ENCODE measurements around the gene LRRC10B. TPM values are rescaled to one million over a fixed set of nuclear protein-coding genes. Genes with fewer than 3 reads are reported as not detected.
A peak's percentile ranks its signal among the peaks of the same experiment; 100 is the strongest.
"Not testable (repeated sequence)": the region's sequence is repeated elsewhere in the genome, so short reads cannot be mapped to it uniquely, and the experiment has no call there.

The LRRC10B gene
- total and polyA plus RNA-seq, 7 experiments from 2014 or later: not detected

DNA sequence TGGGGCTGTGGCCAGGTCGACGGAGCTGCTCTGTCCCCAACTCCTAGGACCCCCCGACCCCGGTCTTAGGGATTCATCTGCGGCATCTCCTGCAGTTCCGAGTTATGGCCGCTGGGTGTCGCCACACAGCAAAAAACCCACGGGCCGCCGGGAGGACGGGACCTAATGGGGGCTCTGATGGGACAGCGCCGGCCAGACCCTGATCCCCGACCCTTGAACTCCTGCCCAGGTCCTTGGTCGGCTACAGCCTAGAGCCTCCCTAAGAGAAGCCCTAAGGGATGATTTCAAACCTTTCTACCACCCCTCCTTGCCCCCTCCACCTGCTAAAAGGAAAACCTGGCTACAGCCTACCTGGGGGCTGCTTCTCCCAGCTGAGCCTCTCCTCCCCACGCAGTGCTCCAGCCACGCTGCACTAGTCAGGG lies 30.8 kb upstream of the LRRC10B start:
- CTCF ChIA-PET: interaction anchor here (1.0 to 6.5 kb wide), 5 partner anchors 20 to 162 kb away, joined by 4 to 37 read pairs (median 7); no protein-coding TSS in a partner anchor
- peaks cover 3 to 17% (median 8%) of the 10 kb centered on the region in 7 donors for H3K4me1 Mint-ChIP-seq
- peaks cover 0 to 4% (median 0%) of the 10 kb centered on the region in 5 donors for H3K27me3 Mint-ChIP-seq
- Histone ChIP-seq H3K4me3 (ENCODE audit: low read length) (no peak overlapping the region), H3K36me3 (ENCODE audit: control insufficient read depth in 2 of 3, insufficient read depth in 3 of 3, low read length in 3 of 3) (peaks cover 0 to 10% (median 0%) of the 10 kb centered on the region in 3 experiments), H3K9me3 (ENCODE audit: control insufficient read depth in 2 of 3, low read length in 3 of 3) (no peaks in the 10 kb centered on the region), H3K27me3 (ENCODE audit: control insufficient read depth in 2 of 2, insufficient read depth in 2 of 2, low read length in 2 of 2) (no peaks in the 10 kb centered on the region), H3K27ac (ENCODE audit: low read depth, low read length) (no peak overlapping the region), H3K4me1 (ENCODE audit: control insufficient read depth in 2 of 2, insufficient read depth in 2 of 2, low read length in 2 of 2) (peaks cover 5 to 6% of the 10 kb centered on the region in 2 donors)
- no peak overlapping the region for H3K27ac Mint-ChIP-seq
- intact Hi-C loops (cut with micrococcal nuclease): loop anchor here (1.0 kb wide), 3 partner anchors 39 to 161 kb away; no protein-coding TSS in a partner anchor
- peaks cover 0 to 14% (median 6%) of the 10 kb centered on the region in 5 donors for H3K36me3 Mint-ChIP-seq
- POLR2A ChIA-PET: no interaction called here
- ATAC-seq: peak; percentile 60
- peak in 8 of 9 donors; percentile 16 to 66 (median 44) for DNase-seq
- H3K4me3 Mint-ChIP-seq: peak overlapping the region in 1 of 10 donors; percentile 1
- H3K9me3 Mint-ChIP-seq: no peaks in the 10 kb centered on the region

DNA sequence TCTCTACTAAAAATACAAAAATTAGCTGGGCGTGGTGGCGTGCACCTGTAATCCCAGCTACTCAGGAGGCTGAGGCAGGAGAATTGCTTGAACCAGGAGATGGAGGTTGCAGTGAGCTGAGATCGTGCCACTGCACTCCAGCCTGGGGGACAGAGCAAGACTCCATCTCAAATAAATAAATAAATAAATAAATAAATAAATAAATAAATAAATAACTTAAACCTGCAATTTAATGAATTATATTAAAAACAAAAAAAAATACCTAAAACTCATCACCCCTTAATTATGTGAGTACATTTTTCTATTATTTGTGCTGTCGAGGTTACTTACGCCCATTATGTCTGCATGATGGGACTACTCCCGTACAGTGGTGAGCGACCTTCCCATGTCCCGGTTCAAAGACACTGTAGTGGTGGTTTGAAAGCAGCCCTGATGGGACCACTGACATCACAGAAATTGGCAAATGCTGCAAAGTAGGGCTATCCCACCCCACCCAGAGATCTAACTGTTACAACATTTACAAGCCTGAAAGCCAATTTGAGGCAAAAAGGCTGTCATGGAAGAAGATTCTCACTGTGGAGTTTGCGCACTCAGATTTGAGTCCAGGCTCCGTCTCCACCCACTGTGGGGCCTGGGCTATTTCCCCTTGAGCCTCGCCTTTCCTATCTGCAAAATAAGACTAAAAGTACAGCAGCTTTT lies 29.0 kb upstream of the LRRC10B start:
- H3K4me3 Mint-ChIP-seq; POLR2A ChIA-PET; H3K9me3 ChIP-seq (ENCODE audit: control insufficient read depth in 2 of 3, low read length in 3 of 3); H3K4me1 ChIP-seq (ENCODE audit: control insufficient read depth in 2 of 2, insufficient read depth in 2 of 2, low read length in 2 of 2); H3K9me3 Mint-ChIP-seq; H3K36me3 ChIP-seq (ENCODE audit: control insufficient read depth in 2 of 3, insufficient read depth in 3 of 3, low read length in 3 of 3); H3K27me3 ChIP-seq (ENCODE audit: control insufficient read depth in 2 of 2, insufficient read depth in 2 of 2, low read length in 2 of 2); H3K27ac Mint-ChIP-seq; ATAC-seq; DNase-seq; H3K4me3 ChIP-seq (ENCODE audit: low read length); intact Hi-C loops (cut with micrococcal nuclease); H3K27ac ChIP-seq (ENCODE audit: low read depth, low read length); H3K36me3 Mint-ChIP-seq: not testable (repeated sequence)
- CTCF ChIA-PET: interaction anchor here (6.5 kb wide), 1 partner anchor 38 kb away, joined by 37 read pairs; no protein-coding TSS in a partner anchor
- Mint-ChIP-seq H3K27me3 (peaks cover 0 to 12% (median 0%) of the 10 kb centered on the region in 5 donors), H3K4me1 (peaks cover 3 to 17% (median 8%) of the 10 kb centered on the region in 7 donors)

DNA sequence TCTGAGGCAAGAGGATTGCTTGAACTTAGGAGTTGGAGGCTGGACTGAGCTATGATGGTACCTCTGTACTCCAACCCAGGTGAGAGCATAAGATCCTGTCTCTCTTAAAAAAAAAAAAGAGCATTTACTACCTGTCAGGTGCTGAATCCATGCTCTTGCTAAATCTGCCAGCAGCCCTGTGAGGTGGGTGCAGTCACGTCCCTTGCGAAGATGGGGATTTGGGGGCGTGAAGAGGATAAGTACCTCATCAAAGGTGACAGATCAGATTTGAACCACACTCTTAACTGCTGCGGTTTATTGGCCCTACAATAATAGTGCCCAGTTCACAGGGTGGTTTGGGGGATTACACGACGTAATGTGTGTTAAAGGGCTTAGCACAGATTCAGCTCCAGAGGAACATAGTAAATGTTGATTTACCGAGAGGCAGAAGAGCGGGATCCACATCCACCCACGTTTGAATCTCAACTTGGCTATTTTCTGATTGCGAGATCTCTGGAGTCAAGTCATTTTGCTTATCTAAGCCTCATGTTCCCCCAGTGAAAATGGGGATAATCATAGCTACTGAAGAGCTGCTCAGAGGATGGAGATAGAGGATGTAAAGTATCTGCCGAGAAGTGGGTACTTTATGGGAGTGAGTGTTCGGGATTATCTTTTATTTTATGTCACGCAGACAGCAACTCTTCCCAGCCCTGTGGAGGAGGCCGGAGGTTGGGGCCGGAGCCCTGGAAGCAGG lies 28.1 kb upstream of the LRRC10B start:
- H3K4me1 ChIP-seq (ENCODE audit: control insufficient read depth in 2 of 2, insufficient read depth in 2 of 2, low read length in 2 of 2): peaks cover 5 to 6% of the 10 kb centered on the region in 2 donors
- no peaks in the 10 kb centered on the region for H3K9me3 ChIP-seq (ENCODE audit: control insufficient read depth in 2 of 3, low read length in 3 of 3)
- Mint-ChIP-seq H3K36me3 (peaks cover 0 to 6% (median 0%) of the 10 kb centered on the region in 5 donors), H3K9me3 (no peaks in the 10 kb centered on the region), H3K27ac (no peak overlapping the region), H3K4me3 (no peak overlapping the region), H3K27me3 (peaks cover 0 to 12% (median 0%) of the 10 kb centered on the region in 5 donors), H3K4me1 (peaks cover 3 to 17% (median 8%) of the 10 kb centered on the region in 7 donors)
- no peak overlapping the region for H3K4me3 ChIP-seq (ENCODE audit: low read length)
- no peak overlapping the region for H3K27ac ChIP-seq (ENCODE audit: low read depth, low read length)
- intact Hi-C loops (cut with micrococcal nuclease): no loop called here
- ATAC-seq: no peak
- H3K36me3 ChIP-seq (ENCODE audit: control insufficient read depth in 2 of 3, insufficient read depth in 3 of 3, low read length in 3 of 3): no peaks in the 10 kb centered on the region
- POLR2A ChIA-PET: no interaction called here
- no peak for DNase-seq
- H3K27me3 ChIP-seq (ENCODE audit: control insufficient read depth in 2 of 2, insufficient read depth in 2 of 2, low read length in 2 of 2): no peaks in the 10 kb centered on the region
- CTCF ChIA-PET: interaction anchor here (6.5 kb wide), 1 partner anchor 37 kb away, joined by 37 read pairs; no protein-coding TSS in a partner anchor

DNA sequence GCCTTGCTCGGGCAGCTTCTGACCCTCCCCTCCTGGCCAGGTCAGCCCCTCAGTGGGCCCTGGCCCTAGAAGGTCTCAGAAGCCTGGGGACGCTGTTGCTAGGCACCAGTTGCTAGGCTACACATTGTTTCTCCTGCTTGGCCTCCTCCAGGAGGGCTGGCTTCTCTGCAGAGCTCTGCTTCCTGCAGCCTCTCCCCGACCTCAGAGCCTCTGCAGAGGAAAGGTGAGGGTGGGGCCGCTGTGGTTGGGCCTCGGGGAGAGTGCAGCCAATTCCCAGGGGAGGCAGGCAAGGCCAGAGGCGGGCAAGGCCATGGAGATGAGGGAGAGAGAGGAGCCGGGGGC lies 27.6 kb upstream of the LRRC10B start:
- no peak overlapping the region for H3K4me3 ChIP-seq (ENCODE audit: low read length)
- DNase-seq (no peak), ATAC-seq (no peak)
- no peaks in the 10 kb centered on the region for H3K27me3 ChIP-seq (ENCODE audit: control insufficient read depth in 2 of 2, insufficient read depth in 2 of 2, low read length in 2 of 2)
- peaks cover 5 to 6% of the 10 kb centered on the region in 2 donors for H3K4me1 ChIP-seq (ENCODE audit: control insufficient read depth in 2 of 2, insufficient read depth in 2 of 2, low read length in 2 of 2)
- no peaks in the 10 kb centered on the region for H3K9me3 ChIP-seq (ENCODE audit: control insufficient read depth in 2 of 3, low read length in 3 of 3)
- no peak overlapping the region for H3K27ac Mint-ChIP-seq
- peaks cover 0 to 6% (median 0%) of the 10 kb centered on the region in 5 donors for H3K36me3 Mint-ChIP-seq
- intact Hi-C loops (cut with micrococcal nuclease): no loop called here
- H3K4me3 Mint-ChIP-seq: no peak overlapping the region
- H3K9me3 Mint-ChIP-seq: no peaks in the 10 kb centered on the region
- POLR2A ChIA-PET: no interaction called here
- H3K27me3 Mint-ChIP-seq: peaks cover 0 to 12% (median 0%) of the 10 kb centered on the region in 5 donors
- H3K4me1 Mint-ChIP-seq: peaks cover 3 to 17% (median 8%) of the 10 kb centered on the region in 7 donors
- CTCF ChIA-PET: interaction anchor here (6.5 kb wide), 1 partner anchor 36 kb away, joined by 37 read pairs; no protein-coding TSS in a partner anchor
- no peaks in the 10 kb centered on the region for H3K36me3 ChIP-seq (ENCODE audit: control insufficient read depth in 2 of 3, insufficient read depth in 3 of 3, low read length in 3 of 3)
- no peak overlapping the region for H3K27ac ChIP-seq (ENCODE audit: low read depth, low read length)

DNA sequence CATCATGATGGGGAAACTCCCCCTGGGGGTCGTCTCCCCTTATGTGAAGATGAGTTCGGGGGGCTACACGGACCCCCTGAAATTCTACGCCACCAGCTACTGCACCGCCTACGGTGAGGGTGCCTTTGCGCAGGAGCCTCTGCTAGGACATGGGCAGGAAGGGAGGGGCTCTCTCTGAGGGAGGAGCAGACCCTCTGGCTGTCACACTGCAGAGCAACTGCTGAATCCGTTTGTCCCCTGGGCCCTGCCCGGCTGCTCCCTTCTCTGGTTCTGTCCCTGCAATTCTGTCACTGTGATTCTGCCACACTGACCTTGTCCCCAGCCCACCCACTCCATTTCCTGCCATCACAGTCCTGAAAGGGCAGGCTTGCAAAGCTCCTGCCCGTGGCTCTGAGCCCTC lies 26.7 kb upstream of the LRRC10B start:
- Mint-ChIP-seq H3K36me3 (peaks cover 0 to 12% (median 0%) of the 10 kb centered on the region in 5 donors), H3K4me1 (peaks cover 3 to 17% (median 8%) of the 10 kb centered on the region in 7 donors), H3K4me3 (no peak overlapping the region), H3K27ac (no peak overlapping the region), H3K27me3 (peaks cover 0 to 12% (median 0%) of the 10 kb centered on the region in 5 donors), H3K9me3 (no peaks in the 10 kb centered on the region)
- H3K36me3 ChIP-seq (ENCODE audit: control insufficient read depth in 2 of 3, insufficient read depth in 3 of 3, low read length in 3 of 3): no peaks in the 10 kb centered on the region
- no peaks in the 10 kb centered on the region for H3K27me3 ChIP-seq (ENCODE audit: control insufficient read depth in 2 of 2, insufficient read depth in 2 of 2, low read length in 2 of 2)
- ATAC-seq (no peak), DNase-seq (no peak)
- POLR2A ChIA-PET: no interaction called here
- H3K4me3 ChIP-seq (ENCODE audit: low read length): no peak overlapping the region
- CTCF ChIA-PET: no interaction called here
- no peaks in the 10 kb centered on the region for H3K9me3 ChIP-seq (ENCODE audit: control insufficient read depth in 2 of 3, low read length in 3 of 3)
- no peak overlapping the region for H3K27ac ChIP-seq (ENCODE audit: low read depth, low read length)
- H3K4me1 ChIP-seq (ENCODE audit: control insufficient read depth in 2 of 2, insufficient read depth in 2 of 2, low read length in 2 of 2): peaks cover 5 to 6% of the 10 kb centered on the region in 2 donors
- intact Hi-C loops (cut with micrococcal nuclease): no loop called here

DNA sequence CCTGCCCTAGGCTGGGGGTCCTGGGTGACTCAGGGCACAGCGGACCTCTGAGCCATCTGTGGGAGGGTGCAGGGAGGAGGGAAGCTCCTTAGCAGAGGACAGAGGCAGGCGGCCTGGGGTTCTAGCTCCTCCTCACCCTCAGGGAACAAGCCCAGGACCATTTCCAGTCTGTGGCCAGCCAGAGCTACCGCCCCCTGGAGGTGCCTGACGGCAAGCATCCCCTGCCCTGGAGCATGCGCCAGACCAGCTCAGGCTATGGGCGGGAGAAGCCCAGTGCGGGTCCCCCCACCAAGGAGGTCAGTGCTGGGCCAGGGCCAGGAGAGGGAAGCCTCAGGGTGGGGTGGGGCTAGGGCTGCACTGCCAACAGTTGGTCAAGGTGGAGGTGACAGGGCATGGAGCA lies 26.0 kb upstream of the LRRC10B start:
- Histone ChIP-seq H3K4me3 (ENCODE audit: low read length) (no peak overlapping the region), H3K27ac (ENCODE audit: low read depth, low read length) (no peak overlapping the region), H3K9me3 (ENCODE audit: control insufficient read depth in 2 of 3, low read length in 3 of 3) (no peaks in the 10 kb centered on the region), H3K4me1 (ENCODE audit: control insufficient read depth in 2 of 2, insufficient read depth in 2 of 2, low read length in 2 of 2) (peaks cover 5 to 6% of the 10 kb centered on the region in 2 donors), H3K36me3 (ENCODE audit: control insufficient read depth in 2 of 3, insufficient read depth in 3 of 3, low read length in 3 of 3) (peaks cover 0 to 2% (median 0%) of the 10 kb centered on the region in 3 experiments), H3K27me3 (ENCODE audit: control insufficient read depth in 2 of 2, insufficient read depth in 2 of 2, low read length in 2 of 2) (no peaks in the 10 kb centered on the region)
- ChIA-PET POLR2A (no interaction called here), CTCF (no interaction called here)
- Mint-ChIP-seq H3K4me1 (peaks cover 3 to 17% (median 8%) of the 10 kb centered on the region in 7 donors), H3K9me3 (no peaks in the 10 kb centered on the region), H3K36me3 (peaks cover 0 to 17% (median 6%) of the 10 kb centered on the region in 5 donors), H3K4me3 (no peak overlapping the region), H3K27ac (no peak overlapping the region), H3K27me3 (peaks cover 0 to 12% (median 0%) of the 10 kb centered on the region in 5 donors)
- ATAC-seq (peak; percentile 36), DNase-seq (no peak)
- intact Hi-C loops (cut with micrococcal nuclease): no loop called here
